HG03280 (cell line): ENCODE results near the gene MCUB.
"Not testable (repeated sequence)": the region's sequence is repeated elsewhere in the genome, so short reads cannot be mapped to it uniquely, and the experiment has no call there.

Experiments used
- ATAC-seq: cut with Tn5 transposase; IDR thresholded peaks from one replicate; pipeline ENCODE4 v1.9.1; 2021; ENCODE audit warnings: mild to moderate bottlenecking, moderate library complexity; ENCODE audit not compliant: unreplicated experiment

MCUB gene

GRCh38 chr4:109676886-109677285 lies 116.8 kb downstream of the MCUB start:
- ATAC-seq: no peak

DNA sequence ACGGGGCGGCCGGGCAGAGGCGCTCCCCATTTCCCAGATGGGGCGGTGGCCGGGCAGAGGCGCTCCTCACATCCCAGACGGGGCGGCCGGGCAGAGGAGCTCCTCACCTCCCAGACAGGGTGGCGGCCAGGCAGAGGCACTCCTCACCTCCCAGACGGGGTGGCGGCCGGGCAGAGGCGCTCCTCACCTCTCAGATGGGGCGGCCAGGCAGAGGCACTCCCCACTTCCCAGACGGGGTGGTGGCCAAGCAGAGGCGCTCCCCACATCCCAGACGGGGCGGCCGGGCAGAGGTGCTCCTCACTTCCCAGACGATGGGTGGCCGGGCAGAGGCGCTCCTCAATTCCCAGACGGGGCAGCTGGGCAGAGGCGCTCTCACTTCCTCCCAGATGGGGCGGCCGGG lies 118.4 kb downstream of the MCUB start:
- ATAC-seq: not testable (repeated sequence)

GRCh38 chr4:109678925-109679324 lies 118.9 kb downstream of the MCUB start:
- not testable (repeated sequence) for ATAC-seq

GRCh38 chr4:109682875-109683274 lies 122.8 kb downstream of the MCUB start:
- no peak for ATAC-seq

DNA sequence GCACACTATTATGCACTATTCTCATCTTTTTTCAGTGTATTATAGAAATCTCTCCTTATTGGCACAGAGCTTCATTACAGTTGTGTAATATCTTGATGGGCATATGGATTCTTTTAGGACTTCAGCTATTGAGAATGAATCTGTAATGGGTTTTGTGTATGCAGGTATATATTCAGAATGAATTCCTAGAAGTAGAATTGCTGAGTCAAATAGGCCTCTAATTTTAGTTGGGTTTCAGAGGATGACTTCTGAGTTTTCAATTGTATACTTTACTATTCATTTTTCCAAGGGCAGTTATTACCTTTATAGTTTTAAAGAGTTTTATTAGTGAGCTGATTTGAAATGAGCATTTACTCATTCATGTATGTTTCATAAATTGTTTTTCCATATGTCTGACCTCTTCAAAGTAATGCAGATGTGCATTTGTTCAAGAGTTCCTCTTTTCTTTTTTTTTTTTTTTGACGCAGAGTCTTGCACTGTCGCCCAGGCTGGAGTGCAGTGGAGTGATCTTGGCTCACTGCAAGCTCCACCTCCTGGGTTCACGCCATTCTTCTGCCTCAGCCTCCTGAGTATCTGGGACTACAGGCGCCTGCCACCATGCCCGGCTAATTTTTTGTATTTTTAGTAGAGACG lies 123.7 kb downstream of the MCUB start:
- no peak for ATAC-seq

- ATAC-seq: no peak
These were observed 124.7 kb downstream of the MCUB start for GRCh38 chr4:109684727-109685126.

DNA sequence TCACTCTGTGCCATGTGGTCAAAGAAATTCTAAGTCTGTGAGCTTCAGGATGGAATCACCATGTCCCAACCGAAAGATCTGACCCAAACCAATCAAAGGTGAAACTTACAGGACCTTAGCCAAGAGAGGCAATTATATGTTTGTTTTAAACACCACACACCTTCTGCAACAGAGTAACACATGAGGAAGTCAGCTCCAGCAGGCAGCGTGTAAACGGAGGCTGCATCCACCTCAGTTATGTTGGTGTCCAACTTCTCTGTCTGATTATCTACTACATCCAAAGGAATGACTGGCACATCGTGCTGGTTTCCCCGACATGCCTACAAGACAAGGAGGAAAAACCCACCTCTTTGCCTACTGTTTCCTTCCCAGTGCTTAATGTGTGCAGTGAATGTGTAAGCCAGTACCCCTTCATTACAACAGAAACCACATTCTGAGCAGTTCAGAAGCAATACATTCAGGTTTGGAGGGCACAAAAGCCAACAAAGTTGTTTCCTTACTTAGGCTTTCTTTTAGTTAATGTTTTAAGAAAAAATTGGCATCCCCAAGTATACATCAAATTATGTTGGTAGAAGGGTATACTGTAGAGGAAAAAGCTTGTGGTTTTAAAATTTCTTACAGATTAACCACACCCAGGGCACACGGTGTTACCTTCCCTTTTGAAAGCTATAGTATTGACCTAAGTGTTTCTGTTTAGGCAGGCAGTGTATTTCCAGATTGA lies 130.8 kb downstream of the MCUB start:
- ATAC-seq: no peak

DNA sequence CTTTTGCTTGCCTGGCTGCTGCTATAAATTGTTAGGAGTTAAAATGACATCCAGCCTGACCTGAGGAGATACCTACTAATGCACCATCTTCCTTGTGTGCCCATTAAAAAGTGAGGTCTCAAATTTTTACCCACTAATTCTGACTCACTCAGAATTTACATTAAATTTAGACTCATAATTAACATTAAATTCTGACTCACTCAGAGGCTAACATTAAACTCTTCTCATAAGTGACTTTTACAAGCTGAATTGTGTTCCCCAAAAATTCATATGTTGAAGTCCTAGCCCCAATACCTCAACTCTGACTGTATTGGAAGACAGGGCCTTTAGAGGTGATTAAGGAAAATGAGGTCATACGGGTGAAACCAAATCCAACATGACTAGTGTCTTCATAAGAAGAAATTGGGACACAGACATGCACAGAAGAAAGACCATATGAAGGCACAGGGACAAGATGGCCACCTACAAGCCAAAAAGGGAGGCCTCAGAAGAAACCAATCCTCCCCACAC lies 131.4 kb downstream of the MCUB start:
- ATAC-seq: no peak

DNA sequence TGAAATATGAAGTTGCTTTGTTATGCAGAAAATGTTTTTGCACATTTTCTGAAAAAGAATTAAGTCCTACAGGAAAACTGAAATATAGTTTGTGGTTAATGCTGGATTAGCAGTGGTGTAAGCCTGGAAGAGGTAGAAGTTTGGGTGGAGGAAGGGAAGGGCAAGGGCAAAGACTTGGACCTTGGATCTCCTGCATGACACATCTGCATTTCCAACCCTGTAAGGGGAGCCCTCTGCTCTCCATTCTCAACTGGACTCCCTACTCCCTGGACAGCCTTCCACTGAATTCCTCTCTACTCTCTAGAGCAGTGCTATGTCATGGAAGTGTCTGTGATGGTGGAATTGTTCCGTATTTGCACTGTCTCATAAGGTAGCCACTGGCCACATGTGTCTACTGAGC lies 138.6 kb downstream of the MCUB start:
- ATAC-seq: no peak

DNA sequence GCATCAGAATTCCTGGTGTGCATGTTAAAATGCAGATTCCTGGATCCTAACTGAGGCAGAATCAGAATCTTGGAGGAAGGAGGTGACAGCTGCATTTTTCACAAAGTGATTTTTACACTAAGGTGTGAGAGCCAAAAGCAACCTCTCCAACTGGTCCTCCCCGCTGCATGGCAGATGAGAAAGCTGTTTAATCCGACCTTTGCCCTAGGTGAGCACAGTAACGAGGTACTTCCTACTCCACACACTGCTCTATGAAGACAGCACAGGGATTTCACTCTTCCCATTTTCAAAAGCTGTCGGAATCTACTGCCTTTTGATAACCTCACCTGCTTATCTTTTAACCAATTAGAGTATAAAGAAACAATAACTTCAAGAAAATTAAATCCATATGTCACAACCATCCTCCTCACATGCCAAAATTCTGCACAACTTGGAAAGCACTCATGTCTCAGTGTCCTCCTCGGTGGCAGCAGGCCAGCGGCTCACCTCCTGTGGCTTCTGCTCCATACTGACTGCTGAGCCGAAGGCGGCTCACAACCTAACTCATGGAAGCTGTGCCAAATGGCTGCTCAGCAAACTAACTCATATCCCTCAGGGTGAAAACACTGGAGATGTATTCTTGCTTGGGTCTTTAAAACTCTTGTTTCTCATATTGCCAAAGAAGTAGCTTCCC lies 139.6 kb downstream of the MCUB start:
- no peak for ATAC-seq

- no peak for ATAC-seq
These were observed 141.7 kb downstream of the MCUB start for GRCh38 chr4:109701566-109702410.

DNA sequence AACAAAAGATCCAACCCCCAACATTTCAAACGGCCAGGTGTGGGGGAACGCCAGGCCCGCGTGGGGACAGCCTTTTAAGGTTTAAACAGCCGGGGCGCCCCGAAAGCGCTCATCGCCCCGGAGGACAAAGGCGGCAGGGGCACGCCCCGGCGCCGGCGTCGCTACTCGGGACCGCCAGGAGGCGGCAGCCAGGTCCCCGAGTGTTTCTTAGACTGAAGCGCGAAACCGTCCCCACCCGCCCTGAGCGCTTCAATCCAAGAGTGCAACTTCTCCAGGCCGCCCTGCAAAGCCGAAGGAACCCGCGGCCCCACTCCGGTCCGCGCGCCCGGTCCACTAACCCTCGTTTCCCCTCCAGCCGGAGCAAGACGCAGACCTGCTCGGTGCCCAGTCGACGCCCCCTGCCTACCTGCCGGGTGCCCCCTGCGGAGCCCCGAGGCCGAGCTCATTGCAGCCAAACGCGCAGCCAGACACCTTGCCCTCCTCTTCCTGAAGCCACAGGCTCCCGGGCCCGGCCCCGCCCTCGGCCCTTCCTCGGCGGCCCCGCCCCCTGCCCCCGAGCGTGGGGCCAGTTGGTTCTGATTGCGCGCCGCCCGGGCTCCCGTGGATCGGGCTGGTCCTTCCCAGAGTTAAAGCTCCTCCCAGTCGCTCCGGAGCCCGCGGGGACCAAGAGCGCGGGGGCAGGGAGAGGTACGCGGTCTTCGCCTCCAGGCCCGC lies 143.1 kb downstream of the MCUB start, which contains the start of gene CASP6:
CASP6 (minus strand) TSS at position 496 of the 714 bp plus-strand sequence; CDS start at position 446, 50 bp downstream.
- ATAC-seq: peak; percentile 83

- peak; percentile 6 for ATAC-seq
These were observed 143.8 kb downstream of the MCUB start for GRCh38 chr4:109703664-109704361.

DNA sequence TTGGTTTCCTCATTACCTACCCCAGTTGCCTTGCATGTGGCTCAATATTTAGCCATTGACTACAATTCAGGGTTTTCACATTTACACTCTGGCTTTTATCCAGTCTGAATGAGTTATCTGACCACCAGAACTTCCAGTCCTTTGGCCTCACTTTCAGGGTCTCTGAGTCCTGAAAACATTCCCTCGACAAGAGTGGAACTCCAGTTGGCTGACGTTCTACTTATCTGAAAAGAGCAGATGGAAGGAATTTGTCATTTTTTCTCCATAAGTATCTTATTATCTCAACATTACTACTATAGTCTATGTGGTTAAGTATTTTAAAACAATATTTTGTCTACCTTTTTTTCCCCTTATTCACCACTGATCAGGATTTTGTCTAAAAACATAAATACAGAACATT lies 148.4 kb downstream of the MCUB start:
- ATAC-seq: no peak

GRCh38 chr4:109708990-109709389 lies 148.9 kb downstream of the MCUB start:
- peak; percentile 90 for ATAC-seq

DNA sequence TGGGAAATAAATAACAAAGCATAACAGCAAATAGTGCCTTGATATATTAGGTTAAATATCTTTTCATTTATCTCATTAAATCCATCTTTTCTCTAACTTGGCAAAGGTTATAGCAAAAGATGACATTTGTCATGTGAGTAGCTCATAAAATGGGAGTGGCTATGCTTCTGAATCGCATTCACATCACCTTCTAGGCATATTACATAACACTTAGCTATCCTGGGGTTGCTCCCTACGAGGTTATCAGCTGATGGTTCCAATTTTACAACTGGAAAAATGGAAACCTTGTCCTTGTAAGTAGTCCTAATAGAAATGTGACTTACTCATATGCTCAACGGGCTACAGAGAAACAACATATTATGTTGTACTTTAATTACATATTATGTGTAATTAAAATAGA lies 153.5 kb downstream of the MCUB start:
- ATAC-seq: no peak

DNA sequence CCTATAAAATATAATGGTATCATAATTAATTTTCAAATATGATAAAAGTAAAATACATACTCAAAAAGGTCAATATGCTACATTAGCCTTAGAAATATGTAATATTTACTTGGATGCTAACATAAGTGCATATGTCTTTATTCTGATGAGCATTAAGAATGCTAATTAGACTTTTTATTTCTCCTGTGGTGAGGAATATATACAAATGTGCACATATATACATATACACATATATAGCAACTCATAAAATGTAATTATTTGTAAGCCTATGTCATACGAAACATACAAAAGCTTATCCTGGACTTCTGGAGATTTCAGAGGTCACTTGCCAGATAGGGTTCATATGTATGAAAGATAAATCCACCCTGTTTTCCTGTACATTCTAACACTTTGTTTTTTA lies 158.7 kb downstream of the MCUB start:
- ATAC-seq: no peak

- no peak for ATAC-seq
These were observed 159.6 kb downstream of the MCUB start for GRCh38 chr4:109719604-109720003.

GRCh38 chr4:109721033-109721432 lies 161.0 kb downstream of the MCUB start:
- ATAC-seq: no peak

DNA sequence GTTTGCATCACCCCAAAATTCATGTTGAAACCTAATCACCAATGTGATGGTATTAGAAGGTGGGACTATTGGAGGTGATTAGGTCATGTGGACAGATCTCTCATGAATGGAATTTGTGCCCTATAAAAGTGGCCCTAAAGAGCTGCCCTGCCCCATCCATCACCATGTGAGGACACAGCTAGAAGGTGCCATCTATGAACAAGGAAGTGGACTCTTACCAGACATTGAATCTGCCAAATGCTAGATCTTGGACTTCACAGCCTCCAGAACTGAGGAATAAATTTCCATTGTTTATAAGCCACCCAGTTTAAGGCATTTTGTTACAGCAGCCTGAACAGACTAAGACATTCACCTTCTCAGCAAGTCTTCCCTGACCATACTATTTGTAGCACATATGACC lies 162.3 kb downstream of the MCUB start:
- ATAC-seq: no peak
